HCT116 (cell line): ENCODE measurements around the gene STK24. TPM values are rescaled to one million over a fixed set of nuclear protein-coding genes. Genes with fewer than 3 reads are reported as not detected.

Experiments used
- ATAC-seq: fragments of 200-7000 bp; cut with Tn5 transposase; 2 replicates; pipeline ENCODE4 v1.9.1; 2020; ENCODE audit warnings: mild to moderate bottlenecking, moderate library complexity
- BruUV-seq: library from RNA; stranded (reverse); fragments of 400-500 nt; replicated peaks from 2 replicates; lab custom pipeline; 2021; lab: Mats Ljungman, UMichigan
- CTCF ChIA-PET: fragments of 300-600 bp; sonication (Branson Sonifier 250); formaldehyde crosslinking; loops from one replicate; lab custom pipeline; 2021; ENCODE audit warnings: antibody characterized with exemption; lab: Charles Lee
- POLR2A ChIA-PET: fragments of 300-600, 350-600 bp; sonication (Branson Sonifier 250); formaldehyde crosslinking; loops from one replicate; lab custom pipeline; 2021; ENCODE audit warnings: antibody characterized with exemption; lab: Charles Lee
- RAD21 ChIA-PET, 2 experiments: fragments of 300-600 bp; sonication (Branson Sonifier 250); formaldehyde crosslinking; loops; one replicate each; lab custom pipeline; 2023; ENCODE audit warnings: low total read pairs in 2 of 2; ENCODE audit not compliant: uncharacterized antibody in 2 of 2, unreplicated experiment in 2 of 2, low non-redundant PET in 1 of 2; lab: Charles Lee
- DNase-seq: peaks from one replicate; pipeline ENCODE4 v3.0.0-alpha.2; 2010; ENCODE audit warnings: low read depth, low spot score
- H2AFZ ChIP-seq: fragments of 200-600 bp; shearing (Covaris generic), sonication (generic); 2 replicates; pipeline ENCODE4 v1.6.1; 2017; ENCODE audit warnings: low read depth, mixed run types, mixed read lengths, antibody characterized with exemption, low read length; ENCODE audit not compliant: poor library complexity, severe bottlenecking
- H3K27ac ChIP-seq: 2 replicates; pipeline ENCODE4 v1.5.1; 2012; ENCODE audit warnings: low read depth, low read length
- H3K27me3 ChIP-seq: fragments of 200-600 bp; sonication (generic); 2 replicates; pipeline ENCODE4 v1.6.1; 2016; ENCODE audit warnings: mixed run types, low read length, mixed read lengths; ENCODE audit not compliant: insufficient read depth
- H3K36me3 ChIP-seq, 2 experiments: fragments of 200-500 bp in 1 of 2; fragments of 200-600 bp in 1 of 2; sonication (Bioruptor generic) in 1 of 2; sonication (generic) in 1 of 2; 2 replicates each; pipeline versions ENCODE4 v1.5.1 to v1.6.1; 2014 to 2016; ENCODE audit warnings: low read length in 2 of 2, inconsistent platforms in 1 of 2, mixed read lengths in 1 of 2, mixed run types in 1 of 2; ENCODE audit not compliant: insufficient read depth in 2 of 2, control insufficient read depth in 1 of 2
- H3K4me1 ChIP-seq, 2 experiments: fragments of 200-600 bp in 1 of 2; sonication (generic) in 1 of 2; 2 replicates each; pipeline versions ENCODE4 v1.5.1 to v1.6.1; 2012 to 2017; ENCODE audit warnings: low read length in 2 of 2, inconsistent platforms in 1 of 2, mild to moderate bottlenecking in 1 of 2, mixed read lengths in 1 of 2, mixed run types in 1 of 2, moderate library complexity in 1 of 2; ENCODE audit not compliant: insufficient read depth in 2 of 2, control insufficient read depth in 1 of 2
- H3K4me2 ChIP-seq: fragments of 200-600 bp; sonication (generic); 2 replicates; pipeline ENCODE4 v1.6.1; 2017; ENCODE audit warnings: mixed run types, low read length, mixed read lengths
- H3K4me3 ChIP-seq, 2 experiments: fragments of 200-600 bp in 1 of 2; sonication (generic) in 1 of 2; replicated peaks in 1 of 2; 2 replicates each; pipeline ENCODE4 v1.5.1; 2011 to 2016; ENCODE audit warnings: low read length in 2 of 2, control low read depth in 1 of 2, low read depth in 1 of 2, mild to moderate bottlenecking in 1 of 2, mixed read lengths in 1 of 2, mixed run types in 1 of 2
- H3K79me2 ChIP-seq: fragments of 200-600 bp; sonication (generic); 2 replicates; pipeline ENCODE4 v1.6.1; 2017; ENCODE audit warnings: mild to moderate bottlenecking, mixed run types, low read length, moderate library complexity, mixed read lengths; ENCODE audit not compliant: insufficient read depth
- H3K9ac ChIP-seq: fragments of 200-600 bp; sonication (generic); 2 replicates; pipeline ENCODE4 v1.6.1; 2016; ENCODE audit warnings: low read length, mixed read lengths
- H3K9me2 ChIP-seq: fragments of 200-600 bp; sonication (generic), shearing (Covaris generic); 2 replicates; pipeline ENCODE4 v1.6.1; 2017; ENCODE audit warnings: mixed run types, mild to moderate bottlenecking, moderate library complexity; ENCODE audit not compliant: insufficient read depth
- H3K9me3 ChIP-seq, 2 experiments: fragments of 200-500 bp in 1 of 2; fragments of 200-600 bp in 1 of 2; sonication (Bioruptor generic) in 1 of 2; sonication (generic) in 1 of 2; 2 replicates each; pipeline ENCODE4 v1.6.1; 2014 to 2017; ENCODE audit warnings: low read length in 2 of 2, mixed read lengths in 2 of 2, inconsistent platforms in 1 of 2, low read depth in 1 of 2, mild to moderate bottlenecking in 1 of 2, mixed run types in 1 of 2, moderate library complexity in 1 of 2; ENCODE audit not compliant: control insufficient read depth in 1 of 2, insufficient read depth in 1 of 2
- H4K20me1 ChIP-seq: fragments of 200-600 bp; sonication (generic), shearing (Covaris generic); 2 replicates; pipeline ENCODE4 v1.6.1; 2017; ENCODE audit warnings: mixed run types, mild to moderate bottlenecking, moderate library complexity; ENCODE audit not compliant: insufficient read depth
- CTCF ChIP-seq, 3 experiments: fragments of 200-600 bp in 1 of 3; sonication (generic) in 1 of 3; IDR thresholded peaks in 2 of 3; conservative IDR thresholded peaks in 1 of 3; 2 replicates each; pipeline ENCODE4 v1.5.1; 2012 to 2017; ENCODE audit warnings: low read depth in 2 of 3, low read length in 2 of 3, antibody characterized with exemption in 1 of 3, borderline replicate concordance in 1 of 3, control low read depth in 1 of 3, mild to moderate bottlenecking in 1 of 3, mixed read lengths in 1 of 3, mixed run types in 1 of 3, moderate library complexity in 1 of 3; ENCODE audit not compliant: insufficient read depth in 1 of 3
- ELF1 ChIP-seq: IDR thresholded peaks from 2 replicates; pipeline ENCODE4 v1.6.1; 2012; ENCODE audit warnings: low read depth, borderline replicate concordance
- FOSL1 ChIP-seq: IDR thresholded peaks from 2 replicates; pipeline ENCODE4 v1.6.1; 2012; ENCODE audit warnings: low read depth
- MAX ChIP-seq: IDR thresholded peaks from 2 replicates; pipeline ENCODE4 v1.6.1; 2012
- POLR2AphosphoS5 ChIP-seq: IDR thresholded peaks from 2 replicates; pipeline ENCODE4 v1.6.1; 2011; ENCODE audit warnings: mild to moderate bottlenecking, low read depth, low read length, moderate library complexity
- SP1 ChIP-seq: IDR thresholded peaks from 2 replicates; pipeline ENCODE4 v1.6.1; 2012; ENCODE audit warnings: low read depth
- SRF ChIP-seq: IDR thresholded peaks from 2 replicates; pipeline ENCODE4 v1.6.1; 2012; ENCODE audit warnings: low read depth
- intact Hi-C: fragments of 100-400 bp; cut with micrococcal nuclease; formaldehyde crosslinking; loops from 2 replicates; pipeline ENCODE4 v1.10.0; 2022
- total RNA-seq: library from RNA; stranded (reverse); gene quantifications from one replicate; pipeline ENCODE4 v1.2.1, GENCODE V29; 2021; ENCODE audit not compliant: unreplicated experiment

STK24 gene
- total RNA-seq, 1 experiment from 2014 or later = 137 TPM

- BruUV-seq = no TSS peak
- no peak for ATAC-seq
- TF ChIP-seq ELF1 = no peak
- no peak for TF ChIP-seq SRF
- no peak for TF ChIP-seq POLR2AphosphoS5
- no peak for TF ChIP-seq FOSL1
- TF ChIP-seq MAX = no peak
- TF ChIP-seq CTCF (IDR thresholded peaks at IDR 0.05 in 2 of 3, conservative IDR thresholded peaks at IDR 0.05 in 1 of 3; ENCODE audit: borderline replicate concordance in 1 of 3, insufficient read depth in 1 of 3, low read depth in 2 of 3, low read length in 2 of 3) = no peak
- TF ChIP-seq SP1 = no peak
- Histone ChIP-seq H3K79me2 (peaks cover 100% of the 10 kb centered on the region), H3K36me3 (no peaks in the 10 kb centered on the region), H3K9ac (no peak overlapping the region), H3K4me3 (no peak overlapping the region), H3K27ac (no peak overlapping the region), H3K4me2 (no peak overlapping the region), H3K9me2 (no peaks in the 10 kb centered on the region), H3K27me3 (no peaks in the 10 kb centered on the region), H2AFZ (no peak overlapping the region), H3K9me3 (no peaks in the 10 kb centered on the region), H3K4me1 (peaks cover 0 to 23% of the 10 kb centered on the region in 2 experiments; a peak in 1 of 4 replicates), H4K20me1 (peaks cover 21% of the 10 kb centered on the region)
- no peak for DNase-seq
- CTCF ChIA-PET = interaction anchor here (1.1 kb wide), 1 partner anchor 110 kb away, joined by 3 read pairs; no protein-coding TSS in a partner anchor
- RAD21 ChIA-PET = no interaction called here
- POLR2A ChIA-PET = interaction anchor here (1.1 kb wide), 1 partner anchor 17 kb away, joined by 3 read pairs; no protein-coding TSS in a partner anchor
- intact Hi-C loops = no loop called here
Measured at GRCh38 chr13:98557937-98558792, 18.7 kb downstream of the STK24 start.
